T-helper 2 cell treated with Interferon-gamma antibody and Interleukin-4, amounts not matched to agents 5 μg/mL and 100 μg/mL, for 36 hours (primary cell): ENCODE data around the gene EFCAB14.

Experiments
- DNase-seq: peaks from one replicate; pipeline ENCODE4 v3.0.0; 2021; ENCODE audit warnings: low spot score
- H3K27ac Mint-ChIP-seq: one replicate; pipeline ENCODE4 v1.8.0; 2021; ENCODE audit warnings: mild to moderate bottlenecking, mixed read lengths
- H3K27me3 Mint-ChIP-seq: one replicate; pipeline ENCODE4 v1.8.0; 2021; ENCODE audit warnings: low read depth, mixed read lengths
- H3K36me3 Mint-ChIP-seq: one replicate; pipeline ENCODE4 v1.8.0; 2021; ENCODE audit warnings: low read depth, mixed read lengths
- H3K4me1 Mint-ChIP-seq: one replicate; pipeline ENCODE4 v1.8.0; 2021; ENCODE audit warnings: low read depth, mixed read lengths
- H3K4me3 Mint-ChIP-seq: one replicate; pipeline ENCODE4 v1.8.0; 2022; ENCODE audit warnings: mild to moderate bottlenecking, moderate library complexity, mixed read lengths
- H3K9me3 Mint-ChIP-seq: one replicate; pipeline ENCODE4 v1.8.0; 2021; ENCODE audit warnings: mixed read lengths

The EFCAB14 gene

DNA sequence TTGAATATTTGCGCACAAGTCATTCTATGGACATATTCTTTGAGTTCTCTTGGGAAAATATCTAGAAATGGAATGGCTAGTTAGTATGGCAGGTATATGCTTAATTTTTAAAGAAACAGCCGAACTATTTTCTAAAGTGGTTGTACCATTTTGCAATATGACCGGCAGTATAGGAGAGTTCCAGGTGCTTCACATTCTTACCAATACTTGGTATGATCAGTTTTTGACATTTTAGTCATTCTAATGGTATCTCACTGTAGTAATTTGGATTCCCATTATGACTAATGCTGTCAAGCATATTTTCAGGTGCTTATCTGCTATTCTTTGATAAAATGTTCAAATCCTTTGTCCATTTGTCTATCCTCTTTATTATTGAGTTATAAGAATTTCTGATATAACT is 71.3 kb downstream of the EFCAB14 start:
- no peak for DNase-seq
- Mint-ChIP-seq H3K27me3 (no peaks in the 10 kb centered on the region), H3K4me1 (peaks cover 5% of the 10 kb centered on the region), H3K4me3 (no peak overlapping the region), H3K27ac (no peak overlapping the region), H3K36me3 (peaks cover 52% of the 10 kb centered on the region), H3K9me3 (peaks cover 24% of the 10 kb centered on the region)

- H3K27me3 Mint-ChIP-seq: no peaks in the 10 kb centered on the region
- DNase-seq: no peak
These were observed 72.1 kb downstream of the EFCAB14 start for GRCh38 chr1:46646844-46647243.

DNA sequence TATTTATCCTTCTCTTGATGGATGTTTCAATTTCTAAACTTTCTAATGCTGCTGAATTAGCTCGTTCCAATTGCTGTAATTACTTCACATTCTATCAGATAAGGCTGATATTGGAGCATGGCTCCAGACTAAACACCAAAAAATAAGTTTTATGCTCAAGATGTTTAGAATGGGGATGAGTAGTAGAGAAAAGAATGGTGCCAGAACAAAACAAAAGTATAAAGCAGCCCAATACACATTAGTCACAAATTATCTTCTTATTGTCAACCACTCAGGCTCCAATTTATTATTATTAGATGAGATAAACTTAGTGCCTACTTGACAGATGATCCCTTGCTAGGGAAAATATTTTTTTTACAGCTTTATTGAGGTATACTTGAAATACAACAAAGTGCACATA is 72.6 kb downstream of the EFCAB14 start:
- DNase-seq: no peak
- Mint-ChIP-seq H3K4me3 (no peak overlapping the region), H3K9me3 (peaks cover 24% of the 10 kb centered on the region), H3K36me3 (peaks cover 52% of the 10 kb centered on the region), H3K27me3 (no peaks in the 10 kb centered on the region), H3K27ac (no peak overlapping the region), H3K4me1 (no peaks in the 10 kb centered on the region)

More at GRCh38 chr1:46646844-46647243, 72.1 kb downstream of the EFCAB14 start:
- no peaks in the 10 kb centered on the region for H3K4me1 Mint-ChIP-seq
- peaks cover 24% of the 10 kb centered on the region for H3K9me3 Mint-ChIP-seq
- peaks cover 50% of the 10 kb centered on the region for H3K36me3 Mint-ChIP-seq
- H3K27ac Mint-ChIP-seq: no peak overlapping the region
- no peak overlapping the region for H3K4me3 Mint-ChIP-seq

DNA sequence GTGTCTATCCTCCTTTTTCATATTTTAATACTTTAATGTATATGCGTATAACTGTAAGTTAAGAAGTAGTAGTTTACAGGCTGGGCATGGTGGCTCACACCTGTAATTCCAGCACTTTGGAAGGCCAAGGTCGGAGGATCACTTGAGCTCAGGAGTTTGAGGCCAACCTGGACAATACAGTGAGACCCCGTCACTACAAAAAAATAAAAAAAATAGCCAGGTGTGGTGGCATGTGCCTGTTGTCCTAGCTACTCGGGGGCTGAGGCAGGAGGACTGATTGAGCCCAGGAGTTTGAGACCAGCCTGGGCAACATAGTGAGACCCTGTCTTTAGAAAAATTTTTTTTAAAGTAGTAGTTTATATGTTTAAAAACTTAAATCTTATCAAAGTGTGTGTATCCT is 73.1 kb downstream of the EFCAB14 start:
- no peak overlapping the region for H3K4me3 Mint-ChIP-seq
- H3K9me3 Mint-ChIP-seq: peaks cover 24% of the 10 kb centered on the region
- no peak for DNase-seq
- H3K4me1 Mint-ChIP-seq: no peaks in the 10 kb centered on the region
- H3K27ac Mint-ChIP-seq: no peak overlapping the region
- H3K36me3 Mint-ChIP-seq: peaks cover 48% of the 10 kb centered on the region
- H3K27me3 Mint-ChIP-seq: no peaks in the 10 kb centered on the region

DNA sequence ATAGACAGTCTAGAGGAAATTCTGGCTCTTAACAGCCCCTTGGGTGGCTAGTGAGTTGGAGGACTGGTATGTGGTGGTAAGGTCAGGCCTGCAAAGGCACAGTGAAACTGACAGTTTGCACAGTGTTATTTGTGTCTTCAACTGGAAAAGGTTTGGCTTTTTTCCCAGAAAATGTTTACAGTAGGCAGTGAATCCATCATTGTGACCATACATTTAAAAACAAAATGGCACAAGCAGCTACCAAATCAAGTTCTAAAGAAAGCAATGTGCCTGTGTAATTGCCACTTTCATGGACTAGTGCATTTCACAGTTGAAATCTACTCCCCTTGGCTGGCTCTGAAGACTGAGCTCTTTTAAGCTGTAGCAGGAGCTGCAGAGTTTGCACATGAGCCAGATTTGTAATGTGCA is 75.5 kb downstream of the EFCAB14 start:
- no peak for DNase-seq
- H3K4me3 Mint-ChIP-seq: no peak overlapping the region
- H3K27me3 Mint-ChIP-seq: no peaks in the 10 kb centered on the region
- no peaks in the 10 kb centered on the region for H3K4me1 Mint-ChIP-seq
- peaks cover 33% of the 10 kb centered on the region for H3K36me3 Mint-ChIP-seq
- no peak overlapping the region for H3K27ac Mint-ChIP-seq
- peaks cover 5% of the 10 kb centered on the region for H3K9me3 Mint-ChIP-seq

DNA sequence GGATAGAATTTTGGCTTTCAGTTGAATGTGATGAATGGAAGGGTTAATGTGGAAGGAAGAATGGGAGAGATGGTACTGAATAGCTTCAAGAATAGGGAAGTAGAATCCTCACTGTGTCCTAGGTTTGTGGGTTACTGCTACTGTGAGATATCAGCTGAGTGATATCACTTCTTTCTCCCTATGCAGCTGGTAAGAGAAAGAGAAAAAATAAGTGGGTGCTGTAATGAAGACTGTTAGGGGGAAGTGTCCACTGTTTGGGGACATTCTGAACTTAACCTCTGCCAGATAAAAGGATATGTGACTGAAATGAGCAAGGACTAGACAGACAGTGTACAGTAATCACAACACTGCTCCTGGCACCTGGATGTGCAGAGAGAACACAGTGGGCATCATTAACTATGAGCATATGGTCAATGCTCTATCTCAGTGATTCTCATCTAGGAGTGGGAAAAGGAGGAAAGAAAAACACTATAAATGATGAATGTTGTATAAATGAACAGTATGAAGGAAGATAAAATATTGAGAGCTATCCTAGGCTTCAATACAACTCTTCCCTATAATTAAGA is 76.7 kb downstream of the EFCAB14 start:
- H3K4me3 Mint-ChIP-seq: no peak overlapping the region
- no peaks in the 10 kb centered on the region for H3K4me1 Mint-ChIP-seq
- DNase-seq: no peak
- no peak overlapping the region for H3K27ac Mint-ChIP-seq
- peaks cover under 1% of the 10 kb centered on the region for H3K9me3 Mint-ChIP-seq
- no peaks in the 10 kb centered on the region for H3K27me3 Mint-ChIP-seq
- H3K36me3 Mint-ChIP-seq: peaks cover 26% of the 10 kb centered on the region

- Mint-ChIP-seq H3K27me3 (no peaks in the 10 kb centered on the region), H3K9me3 (no peaks in the 10 kb centered on the region), H3K4me3 (no peak overlapping the region), H3K36me3 (peaks cover 38% of the 10 kb centered on the region), H3K27ac (no peak overlapping the region), H3K4me1 (peaks cover 13% of the 10 kb centered on the region)
- no peak for DNase-seq
These were observed 79.4 kb downstream of the EFCAB14 start for GRCh38 chr1:46639547-46639946.

GRCh38 chr1:46638921-46639320 is 80.0 kb downstream of the EFCAB14 start:
- H3K27ac Mint-ChIP-seq: no peak overlapping the region

DNA sequence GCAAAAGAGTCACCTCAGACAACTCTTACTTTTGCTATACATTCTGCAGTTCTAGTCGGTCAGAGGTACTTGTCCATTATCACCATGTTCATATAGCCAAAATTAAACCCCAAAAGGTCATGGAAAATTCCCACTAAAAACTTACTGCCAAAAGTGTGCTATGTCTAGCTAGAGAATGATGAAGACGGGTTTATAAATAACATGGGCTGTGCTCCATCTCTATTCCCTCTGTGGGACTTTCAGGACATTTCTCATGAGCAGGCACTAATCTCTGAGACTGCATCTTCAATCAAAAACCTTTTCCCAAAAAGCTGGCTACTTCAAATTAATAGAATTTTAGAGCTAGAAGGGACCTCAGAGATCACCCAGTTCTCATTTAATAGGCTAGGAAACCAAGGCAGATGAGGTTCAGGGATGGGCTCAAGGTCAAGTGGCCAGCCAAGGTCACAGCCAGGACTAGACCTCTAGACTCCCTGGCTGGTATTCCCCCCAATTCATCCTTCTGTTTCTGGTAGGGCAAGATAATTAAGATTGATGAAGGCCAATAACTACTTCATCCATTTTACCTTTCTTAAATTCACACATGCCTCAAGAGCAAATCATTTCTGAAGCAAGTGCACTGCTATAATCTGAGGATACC is 81.3 kb downstream of the EFCAB14 start:
- Mint-ChIP-seq H3K4me3 (no peak overlapping the region), H3K27ac (no peak overlapping the region), H3K36me3 (peaks cover 43% of the 10 kb centered on the region), H3K9me3 (no peaks in the 10 kb centered on the region), H3K4me1 (peaks cover 13% of the 10 kb centered on the region), H3K27me3 (no peaks in the 10 kb centered on the region)
- no peak for DNase-seq

More at GRCh38 chr1:46638921-46639320, 80.0 kb downstream of the EFCAB14 start:
- Mint-ChIP-seq H3K9me3 (no peaks in the 10 kb centered on the region), H3K4me3 (no peak overlapping the region), H3K27me3 (no peaks in the 10 kb centered on the region), H3K4me1 (peaks cover 13% of the 10 kb centered on the region), H3K36me3 (peaks cover 42% of the 10 kb centered on the region)
- DNase-seq: no peak

DNA sequence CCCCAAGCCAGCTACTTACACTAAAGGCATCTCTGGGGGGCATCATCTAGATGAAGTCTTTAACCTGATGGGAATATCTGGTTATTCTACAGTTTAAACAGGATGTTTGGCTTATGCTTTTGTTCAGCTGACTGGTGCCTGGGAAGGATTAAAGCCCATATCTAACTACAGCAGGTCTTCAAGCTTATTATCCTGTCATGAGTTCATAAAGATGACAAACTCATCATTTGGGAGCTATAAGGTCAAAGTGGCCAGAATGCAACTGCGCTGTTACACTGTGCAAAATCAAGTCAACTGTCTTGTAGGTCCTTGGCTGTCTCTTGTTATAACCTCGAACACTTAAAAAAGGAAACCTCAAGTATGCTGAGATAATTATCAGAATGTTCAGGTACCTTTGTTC is 83.7 kb downstream of the EFCAB14 start:
- Mint-ChIP-seq H3K4me1 (peaks cover 13% of the 10 kb centered on the region), H3K27ac (no peak overlapping the region), H3K4me3 (no peak overlapping the region), H3K9me3 (no peaks in the 10 kb centered on the region), H3K27me3 (no peaks in the 10 kb centered on the region), H3K36me3 (peaks cover 39% of the 10 kb centered on the region)
- no peak for DNase-seq

DNA sequence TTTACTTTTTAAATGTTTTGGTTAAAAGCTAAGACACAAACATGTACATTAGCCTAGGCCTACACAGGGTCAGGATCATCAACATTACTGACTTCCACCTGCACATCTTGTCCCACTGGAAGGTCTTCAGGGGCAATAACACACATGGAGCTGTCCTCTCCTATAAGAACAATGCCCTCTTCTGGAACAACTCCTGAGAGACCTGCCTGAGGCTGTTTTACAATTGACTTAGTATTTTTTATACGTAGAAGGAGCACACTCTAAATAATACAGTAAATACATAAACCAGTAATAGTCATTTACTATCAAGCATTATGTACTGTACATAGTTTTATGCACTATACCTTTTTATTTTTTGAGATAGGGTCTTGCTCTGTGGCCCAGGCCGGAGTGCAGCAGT is 88.2 kb downstream of the EFCAB14 start:
- Mint-ChIP-seq H3K36me3 (peaks cover 25% of the 10 kb centered on the region), H3K4me1 (peaks cover 8% of the 10 kb centered on the region), H3K27me3 (no peaks in the 10 kb centered on the region), H3K9me3 (no peaks in the 10 kb centered on the region), H3K27ac (no peak overlapping the region), H3K4me3 (no peak overlapping the region)
- DNase-seq: no peak
